Measurements from ENCODE around the gene ITIH5. TPM values are rescaled to one million over a fixed set of nuclear protein-coding genes. Genes with fewer than 3 reads are reported as not detected.

Gene ITIH5
- total RNA-seq = 1.8 and 2.6 TPM in 2 replicates

DNA sequence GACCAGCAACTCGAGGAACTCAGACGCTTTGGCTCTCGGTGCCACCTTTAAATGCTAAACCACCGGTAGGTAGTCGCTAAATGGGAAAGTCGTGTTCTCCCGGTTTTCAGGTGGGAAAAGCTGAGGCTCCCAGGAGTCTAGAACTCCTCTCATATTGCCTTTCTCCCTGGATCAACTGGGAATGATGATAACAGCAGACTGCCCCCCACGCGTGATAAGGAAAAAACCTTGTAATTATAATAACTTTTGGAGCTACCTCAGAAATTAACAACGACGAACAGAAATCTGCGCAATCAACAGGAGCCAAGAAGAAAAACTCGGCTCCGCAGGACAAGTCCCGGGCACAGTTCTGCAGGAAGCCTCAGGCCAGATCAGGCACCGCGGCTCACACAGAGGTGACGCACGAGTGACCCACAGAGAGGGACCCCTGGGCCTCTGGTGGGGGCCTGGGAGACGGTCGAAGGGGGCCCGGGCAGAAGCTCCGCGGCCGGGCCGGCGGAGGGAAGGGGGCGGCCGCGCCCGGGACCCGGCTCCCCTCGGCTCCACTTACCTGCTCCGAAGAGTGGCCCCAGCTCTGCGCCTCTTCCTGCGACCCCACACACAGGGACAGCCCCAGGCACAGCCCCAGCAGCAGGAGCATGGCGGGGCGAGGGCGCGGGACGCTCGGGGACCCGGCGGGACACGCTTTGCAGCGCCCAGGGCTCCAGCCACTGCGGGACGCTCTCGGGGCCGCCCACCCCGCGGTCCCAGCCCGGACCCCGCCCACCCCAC lies at the start of gene ITIH5:
ITIH5 (minus strand) TSS at position 714 of the 771 bp plus-strand sequence; CDS start at position 640, 74 bp downstream.

DNA sequence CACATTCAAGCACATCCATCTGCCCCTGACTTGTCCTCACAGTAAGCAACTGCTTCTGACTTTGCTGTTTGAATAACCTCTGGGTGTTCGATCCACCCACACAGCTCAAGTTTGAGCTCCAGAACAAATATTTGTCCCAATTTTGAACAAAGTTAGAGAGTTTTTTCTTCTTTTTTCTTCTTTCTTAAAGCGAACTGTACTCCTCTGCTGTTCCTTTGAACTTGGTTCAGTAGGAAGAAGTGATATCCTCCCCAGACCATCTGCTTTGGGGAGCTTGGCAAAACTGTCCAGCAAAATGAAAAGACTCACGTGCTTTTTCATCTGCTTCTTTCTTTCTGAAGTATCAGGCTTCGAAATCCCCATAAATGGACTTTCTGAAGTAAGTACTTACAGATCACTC lies 36.4 kb upstream of the ITIH5 start, which contains the start of gene ITIH2:
ITIH2 (plus strand) TSS at position 177 of the 400 bp plus-strand sequence; CDS start at position 296, 119 bp downstream.

Other genes with a start within 250 kb of the ITIH5 start
- not detected in 2 replicates for gene ITIH2, start 36.4 kb upstream of the ITIH5 start, total RNA-seq
- gene KIN, start 121.0 kb upstream of the ITIH5 start, total RNA-seq = 3.2 and 6.1 TPM in 2 replicates
- 234 and 238 TPM in 2 replicates for gene ATP5F1C, start 121.2 kb upstream of the ITIH5 start, total RNA-seq
- 1.1 and 2.1 TPM in 2 replicates for gene TAF3, start 151.5 kb upstream of the ITIH5 start, total RNA-seq